T47D (cell line): Measurements from ENCODE around the gene ATG9B.
A peak's percentile ranks its signal among the peaks of the same experiment; 100 is the strongest.

Source experiments
- DNase-seq, 2 experiments: peaks; one replicate each; pipeline versions ENCODE4 v3.0.0 to v3.0.0-alpha.2; 2011 to 2012; ENCODE audit warnings: low read depth in 1 of 2, low spot score in 1 of 2
- JUND ChIP-seq: IDR thresholded peaks from 2 replicates; pipeline ENCODE4 v1.6.1; 2012; ENCODE audit warnings: low read depth
- in situ Hi-C: cut with HindIII; loops from 2 replicates; pipeline ENCODE4 v1.10.0; 2016; ENCODE audit warnings: low sequenced_read_pairs, low pct_unique_long_range_greater_than_20kb

The ATG9B gene

GRCh38 chr7:151062111-151062398 is 37.8 kb upstream of the ATG9B start:
- no peak for TF ChIP-seq JUND
- in situ Hi-C loops = no loop called here
- DNase-seq = no peak

- in situ Hi-C loops = no loop called here
- TF ChIP-seq JUND = no peak
- DNase-seq = no peak
Measured at GRCh38 chr7:151061213-151062110, 37.2 kb upstream of the ATG9B start.

- DNase-seq = peak in 1 of 2 experiments; percentile 68
- in situ Hi-C loops = no loop called here
Measured at GRCh38 chr7:151060416-151061212, 36.3 kb upstream of the ATG9B start.

GRCh38 chr7:151060113-151060415 is 35.8 kb upstream of the ATG9B start:
- DNase-seq = no peak
- TF ChIP-seq JUND = no peak
- in situ Hi-C loops = no loop called here

More at GRCh38 chr7:151060416-151061212, 36.3 kb upstream of the ATG9B start:
- no peak for TF ChIP-seq JUND

GRCh38 chr7:151059367-151060112 is 35.2 kb upstream of the ATG9B start, which contains the start of gene SLC4A2:
TSS of gene SLC4A2 (plus strand) at chr7:151059589. CDS start at chr7:151061988, 2,399 bp downstream.
- no peak for TF ChIP-seq JUND
- in situ Hi-C loops = no loop called here
- DNase-seq = peak; percentile 76 to 81

GRCh38 chr7:151058781-151059366 is 34.6 kb upstream of the ATG9B start:
- TF ChIP-seq JUND = no peak
- in situ Hi-C loops = no loop called here
- DNase-seq = no peak

GRCh38 chr7:151057989-151058780 is 33.9 kb upstream of the ATG9B start:
- DNase-seq = peak; percentile 97 to 99
- TF ChIP-seq JUND = no peak
- in situ Hi-C loops = no loop called here

GRCh38 chr7:151057506-151057988 is 33.3 kb upstream of the ATG9B start, which contains the start of gene CDK5:
TSS of gene CDK5 (minus strand) at chr7:151057897. CDS start at chr7:151057848, 49 bp downstream.
- no peak for TF ChIP-seq JUND
- DNase-seq = no peak
- in situ Hi-C loops = no loop called here

- in situ Hi-C loops = no loop called here
- no peak for TF ChIP-seq JUND
- no peak for DNase-seq
Measured at GRCh38 chr7:151056666-151057505, 32.6 kb upstream of the ATG9B start.

- in situ Hi-C loops = no loop called here
- DNase-seq = no peak
- no peak for TF ChIP-seq JUND
Measured at GRCh38 chr7:151056283-151056665, 32.0 kb upstream of the ATG9B start.

GRCh38 chr7:151053751-151054150 is 29.5 kb upstream of the ATG9B start:
- TF ChIP-seq JUND = no peak
- in situ Hi-C loops = no loop called here

More at GRCh38 chr7:151053751-151054150, 29.5 kb upstream of the ATG9B start:
- DNase-seq = no peak
